Trophoblast cell (in vitro differentiated cells and primary cell): Measurements from ENCODE around the gene ZRANB3.

Source experiments
- DNase-seq, 2 donors: peaks; one replicate each; pipeline ENCODE4 v3.0.0-alpha.2; 2016
- H2AFZ ChIP-seq: 2 replicates; pipeline ENCODE4 v1.6.1; 2013; ENCODE audit warnings: low read length, moderate library complexity, mild to moderate bottlenecking; ENCODE audit not compliant: insufficient read depth, poor library complexity
- H2AK5ac ChIP-seq: 2 replicates; pipeline ENCODE4 v1.6.1; 2013; ENCODE audit warnings: mild to moderate bottlenecking, low read length
- H2BK120ac ChIP-seq: 2 replicates; pipeline ENCODE4 v1.6.1; 2013; ENCODE audit warnings: low read length, mild to moderate bottlenecking, moderate library complexity; ENCODE audit not compliant: insufficient read depth, poor library complexity
- H2BK12ac ChIP-seq: 2 replicates; pipeline ENCODE4 v1.6.1; 2013; ENCODE audit warnings: mild to moderate bottlenecking, low read length, moderate library complexity
- H2BK5ac ChIP-seq: 2 replicates; pipeline ENCODE4 v1.6.1; 2013; ENCODE audit warnings: low read length, low read depth, moderate library complexity, mild to moderate bottlenecking; ENCODE audit not compliant: poor library complexity
- H3K14ac ChIP-seq: 2 replicates; pipeline ENCODE4 v1.6.1; 2013; ENCODE audit warnings: mild to moderate bottlenecking, low read length
- H3K18ac ChIP-seq: 2 replicates; pipeline ENCODE4 v1.6.1; 2013; ENCODE audit warnings: mild to moderate bottlenecking, low read length
- H3K23ac ChIP-seq: 2 replicates; pipeline ENCODE4 v1.6.1; 2013; ENCODE audit warnings: low read length
- H3K27ac ChIP-seq: 2 replicates; pipeline ENCODE4 v1.5.1; 2013; ENCODE audit warnings: low read depth, mild to moderate bottlenecking, inconsistent platforms, low read length, moderate library complexity
- H3K27me3 ChIP-seq: 2 replicates; pipeline ENCODE4 v1.6.1; 2013; ENCODE audit warnings: inconsistent platforms, mild to moderate bottlenecking, low read length, moderate library complexity; ENCODE audit not compliant: insufficient read depth
- H3K36me3 ChIP-seq, 2 experiments: 1 replicate in 1 of 2; 2 replicates in 1 of 2; pipeline ENCODE4 v1.6.1; 2013; ENCODE audit warnings: low read length in 2 of 2, mild to moderate bottlenecking in 2 of 2, moderate library complexity in 1 of 2; ENCODE audit not compliant: insufficient read depth in 2 of 2, control insufficient read depth in 1 of 2
- H3K4ac ChIP-seq: 2 replicates; pipeline ENCODE4 v1.6.1; 2013; ENCODE audit warnings: low read depth, mild to moderate bottlenecking, low read length, moderate library complexity
- H3K4me1 ChIP-seq, 2 experiments: 1 replicate in 1 of 2; 2 replicates in 1 of 2; pipeline ENCODE4 v1.6.1; 2013; ENCODE audit warnings: low read length in 2 of 2, mild to moderate bottlenecking in 2 of 2, moderate library complexity in 1 of 2; ENCODE audit not compliant: insufficient read depth in 2 of 2, control insufficient read depth in 1 of 2
- H3K4me2 ChIP-seq: 2 replicates; pipeline ENCODE4 v1.6.1; 2013; ENCODE audit warnings: inconsistent platforms, mild to moderate bottlenecking, low read length, moderate library complexity
- H3K4me3 ChIP-seq: 2 replicates; pipeline ENCODE4 v1.5.1; 2013; ENCODE audit warnings: mild to moderate bottlenecking, low read depth, low read length, inconsistent platforms
- H3K79me1 ChIP-seq: one replicate; pipeline ENCODE4 v1.6.1; 2013; ENCODE audit warnings: low read length
- H3K79me2 ChIP-seq: 2 replicates; pipeline ENCODE4 v1.6.1; 2013; ENCODE audit warnings: low read length, mild to moderate bottlenecking; ENCODE audit not compliant: control insufficient read depth, insufficient read depth, poor library complexity
- H3K9ac ChIP-seq: 2 replicates; pipeline ENCODE4 v1.6.1; 2013; ENCODE audit warnings: mild to moderate bottlenecking, low read length
- H3K9me3 ChIP-seq: 2 replicates; pipeline ENCODE4 v1.6.1; 2013; ENCODE audit warnings: low read depth, mild to moderate bottlenecking, control low read depth, inconsistent platforms, low read length; ENCODE audit not compliant: insufficient read depth
- H4K12ac ChIP-seq: 2 replicates; pipeline ENCODE4 v1.6.1; 2013; ENCODE audit warnings: low read depth, mild to moderate bottlenecking, low read length, moderate library complexity
- H4K8ac ChIP-seq: 2 replicates; pipeline ENCODE4 v1.6.1; 2013; ENCODE audit warnings: low read depth, mild to moderate bottlenecking, low read length, moderate library complexity
- H4K91ac ChIP-seq: one replicate; pipeline ENCODE4 v1.6.1; 2013; ENCODE audit warnings: low read depth, mild to moderate bottlenecking, low read length, moderate library complexity
- WGBS: extraction: QIAGEN DNeasy Blood & Tissue Kit; methylation state at CpG from one replicate; pipeline ENCODE4 v1.1.7; 2013; ENCODE audit warnings: missing lambda C conversion rate; ENCODE audit not compliant: insufficient read length, insufficient coverage; ENCODE audit errors: extremely low coverage; 5-methylcytosine and 5-hydroxymethylcytosine counted together

The ZRANB3 gene

GRCh38 chr2:135094508-135094907 is 436.5 kb downstream of the ZRANB3 start:
- H3K4ac ChIP-seq, result no peak overlapping the region
- no peaks in the 10 kb centered on the region for H3K27me3 ChIP-seq
- no CpG with 5 or more reads among the region's 2 CpGs for WGBS
- no peak overlapping the region for H3K14ac ChIP-seq
- H2BK120ac ChIP-seq, result no peak overlapping the region
- no peak overlapping the region for H3K4me3 ChIP-seq
- no peak for DNase-seq
- no peak overlapping the region for H2BK5ac ChIP-seq
- H2AK5ac ChIP-seq, result no peak overlapping the region
- no peak overlapping the region for H4K91ac ChIP-seq
- no peak overlapping the region for H2BK12ac ChIP-seq
- no peak overlapping the region for H3K27ac ChIP-seq
- H3K79me2 ChIP-seq, result no peaks in the 10 kb centered on the region
- no peak overlapping the region for H4K12ac ChIP-seq
- no peak overlapping the region for H3K4me2 ChIP-seq
- no peak overlapping the region for H2AFZ ChIP-seq
- H4K8ac ChIP-seq, result no peak overlapping the region
- no peak overlapping the region for H3K23ac ChIP-seq
- H3K18ac ChIP-seq, result no peak overlapping the region
- no peak overlapping the region for H3K9ac ChIP-seq
- no peaks in the 10 kb centered on the region for H3K9me3 ChIP-seq
- no peaks in the 10 kb centered on the region for H3K79me1 ChIP-seq
- H3K36me3 ChIP-seq, result peaks cover 0 to 4% of the 10 kb centered on the region in 2 experiments
- no peaks in the 10 kb centered on the region for H3K4me1 ChIP-seq

GRCh38 chr2:135093670-135094330 is 437.2 kb downstream of the ZRANB3 start:
- H2BK120ac ChIP-seq, result no peak overlapping the region
- H2AFZ ChIP-seq, result no peak overlapping the region
- no peak overlapping the region for H3K18ac ChIP-seq
- H3K23ac ChIP-seq, result no peak overlapping the region
- no peak overlapping the region for H3K4ac ChIP-seq
- no peaks in the 10 kb centered on the region for H3K4me1 ChIP-seq
- H4K12ac ChIP-seq, result no peak overlapping the region
- WGBS, result no CpG with 5 or more reads among the region's 3 CpGs
- H3K27ac ChIP-seq, result no peak overlapping the region
- H2BK5ac ChIP-seq, result no peak overlapping the region
- H3K79me2 ChIP-seq, result no peaks in the 10 kb centered on the region
- H3K36me3 ChIP-seq, result peaks cover 0 to 4% of the 10 kb centered on the region in 2 experiments
- no peak overlapping the region for H2AK5ac ChIP-seq
- H2BK12ac ChIP-seq, result no peak overlapping the region
- no peak overlapping the region for H4K8ac ChIP-seq
- H3K4me3 ChIP-seq, result no peak overlapping the region
- H3K27me3 ChIP-seq, result no peaks in the 10 kb centered on the region
- H4K91ac ChIP-seq, result no peak overlapping the region
- H3K9me3 ChIP-seq, result no peaks in the 10 kb centered on the region
- DNase-seq, result no peak
- no peak overlapping the region for H3K4me2 ChIP-seq
- no peak overlapping the region for H3K14ac ChIP-seq
- no peaks in the 10 kb centered on the region for H3K79me1 ChIP-seq
- H3K9ac ChIP-seq, result no peak overlapping the region

DNA sequence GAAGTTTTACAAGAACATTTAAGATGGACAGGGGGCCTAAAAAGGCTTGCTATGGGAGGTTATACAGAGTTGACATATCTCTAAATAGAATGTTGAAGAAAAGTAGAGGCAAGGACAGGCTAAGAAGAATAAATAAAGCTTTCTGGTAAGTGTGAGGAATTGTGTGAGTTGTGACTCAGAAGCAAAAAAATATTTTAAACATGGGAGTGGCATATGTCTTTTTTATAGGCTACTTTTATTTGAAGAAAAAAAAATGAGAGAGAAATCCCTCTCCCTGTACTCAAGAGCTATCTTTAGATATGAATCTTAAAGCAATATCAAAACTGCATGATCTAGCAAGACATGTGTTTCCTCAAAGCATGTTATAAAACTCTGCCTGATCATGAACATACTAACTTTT is 437.8 kb downstream of the ZRANB3 start:
- H4K8ac ChIP-seq, result no peak overlapping the region
- H3K27ac ChIP-seq, result no peak overlapping the region
- H2BK12ac ChIP-seq, result no peak overlapping the region
- no peak overlapping the region for H3K4ac ChIP-seq
- H2BK5ac ChIP-seq, result no peak overlapping the region
- H3K23ac ChIP-seq, result no peak overlapping the region
- no peak overlapping the region for H2BK120ac ChIP-seq
- no peaks in the 10 kb centered on the region for H3K79me2 ChIP-seq
- no peaks in the 10 kb centered on the region for H3K4me1 ChIP-seq
- DNase-seq, result no peak
- H4K91ac ChIP-seq, result no peak overlapping the region
- no peak overlapping the region for H3K9ac ChIP-seq
- H3K14ac ChIP-seq, result no peak overlapping the region
- no peak overlapping the region for H3K4me3 ChIP-seq
- H3K18ac ChIP-seq, result no peak overlapping the region
- no peaks in the 10 kb centered on the region for H3K9me3 ChIP-seq
- H2AK5ac ChIP-seq, result no peak overlapping the region
- no peak overlapping the region for H4K12ac ChIP-seq
- H3K36me3 ChIP-seq, result peaks cover 0 to 4% of the 10 kb centered on the region in 2 experiments
- no peak overlapping the region for H2AFZ ChIP-seq
- H3K79me1 ChIP-seq, result no peaks in the 10 kb centered on the region
- no peaks in the 10 kb centered on the region for H3K27me3 ChIP-seq
- H3K4me2 ChIP-seq, result no peak overlapping the region

DNA sequence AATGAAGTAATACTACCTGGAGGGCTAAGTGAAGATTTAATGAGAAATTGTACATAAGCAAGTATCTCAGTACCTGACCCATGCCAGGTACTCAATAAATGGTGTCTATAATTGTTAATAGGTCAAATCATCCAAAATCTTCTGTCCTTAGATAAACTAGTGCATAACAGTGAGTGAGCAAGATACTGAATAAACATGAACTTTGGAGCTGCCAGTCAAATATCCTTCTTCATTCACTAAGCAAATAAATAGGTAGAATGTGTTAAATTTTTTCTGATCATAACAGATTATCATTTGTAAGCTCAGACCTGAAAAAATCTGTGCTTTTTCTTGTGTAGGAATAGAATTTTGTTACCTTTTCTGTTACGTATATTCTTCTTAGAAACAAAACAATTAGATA is 439.3 kb downstream of the ZRANB3 start:
- no peak overlapping the region for H4K12ac ChIP-seq
- no CpG with 5 or more reads among the region's 1 CpG for WGBS
- H2BK5ac ChIP-seq, result no peak overlapping the region
- H2BK120ac ChIP-seq, result no peak overlapping the region
- no peak for DNase-seq
- H3K36me3 ChIP-seq, result peaks cover 0 to 2% of the 10 kb centered on the region in 2 experiments
- no peaks in the 10 kb centered on the region for H3K9me3 ChIP-seq
- H3K18ac ChIP-seq, result no peak overlapping the region
- no peaks in the 10 kb centered on the region for H3K4me1 ChIP-seq
- no peak overlapping the region for H2BK12ac ChIP-seq
- no peak overlapping the region for H4K91ac ChIP-seq
- H3K27me3 ChIP-seq, result no peaks in the 10 kb centered on the region
- no peak overlapping the region for H4K8ac ChIP-seq
- H3K79me1 ChIP-seq, result no peaks in the 10 kb centered on the region
- no peaks in the 10 kb centered on the region for H3K79me2 ChIP-seq
- H3K4me2 ChIP-seq, result no peak overlapping the region
- no peak overlapping the region for H2AFZ ChIP-seq
- H3K4ac ChIP-seq, result no peak overlapping the region
- no peak overlapping the region for H3K14ac ChIP-seq
- no peak overlapping the region for H3K9ac ChIP-seq
- H2AK5ac ChIP-seq, result no peak overlapping the region
- no peak overlapping the region for H3K4me3 ChIP-seq
- no peak overlapping the region for H3K23ac ChIP-seq
- no peak overlapping the region for H3K27ac ChIP-seq
